ENCODE measurements around the gene CCDC92. TPM values are rescaled to one million over a fixed set of nuclear protein-coding genes. Genes with fewer than 3 reads are reported as not detected.

Gene CCDC92, protein sequence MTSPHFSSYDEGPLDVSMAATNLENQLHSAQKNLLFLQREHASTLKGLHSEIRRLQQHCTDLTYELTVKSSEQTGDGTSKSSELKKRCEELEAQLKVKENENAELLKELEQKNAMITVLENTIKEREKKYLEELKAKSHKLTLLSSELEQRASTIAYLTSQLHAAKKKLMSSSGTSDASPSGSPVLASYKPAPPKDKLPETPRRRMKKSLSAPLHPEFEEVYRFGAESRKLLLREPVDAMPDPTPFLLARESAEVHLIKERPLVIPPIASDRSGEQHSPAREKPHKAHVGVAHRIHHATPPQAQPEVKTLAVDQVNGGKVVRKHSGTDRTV
- 18.7 to 25.3 TPM (median 24.2 TPM) in 5 replicates for total RNA-seq (2022; extraction: Qiagen RNA extraction)

DNA sequence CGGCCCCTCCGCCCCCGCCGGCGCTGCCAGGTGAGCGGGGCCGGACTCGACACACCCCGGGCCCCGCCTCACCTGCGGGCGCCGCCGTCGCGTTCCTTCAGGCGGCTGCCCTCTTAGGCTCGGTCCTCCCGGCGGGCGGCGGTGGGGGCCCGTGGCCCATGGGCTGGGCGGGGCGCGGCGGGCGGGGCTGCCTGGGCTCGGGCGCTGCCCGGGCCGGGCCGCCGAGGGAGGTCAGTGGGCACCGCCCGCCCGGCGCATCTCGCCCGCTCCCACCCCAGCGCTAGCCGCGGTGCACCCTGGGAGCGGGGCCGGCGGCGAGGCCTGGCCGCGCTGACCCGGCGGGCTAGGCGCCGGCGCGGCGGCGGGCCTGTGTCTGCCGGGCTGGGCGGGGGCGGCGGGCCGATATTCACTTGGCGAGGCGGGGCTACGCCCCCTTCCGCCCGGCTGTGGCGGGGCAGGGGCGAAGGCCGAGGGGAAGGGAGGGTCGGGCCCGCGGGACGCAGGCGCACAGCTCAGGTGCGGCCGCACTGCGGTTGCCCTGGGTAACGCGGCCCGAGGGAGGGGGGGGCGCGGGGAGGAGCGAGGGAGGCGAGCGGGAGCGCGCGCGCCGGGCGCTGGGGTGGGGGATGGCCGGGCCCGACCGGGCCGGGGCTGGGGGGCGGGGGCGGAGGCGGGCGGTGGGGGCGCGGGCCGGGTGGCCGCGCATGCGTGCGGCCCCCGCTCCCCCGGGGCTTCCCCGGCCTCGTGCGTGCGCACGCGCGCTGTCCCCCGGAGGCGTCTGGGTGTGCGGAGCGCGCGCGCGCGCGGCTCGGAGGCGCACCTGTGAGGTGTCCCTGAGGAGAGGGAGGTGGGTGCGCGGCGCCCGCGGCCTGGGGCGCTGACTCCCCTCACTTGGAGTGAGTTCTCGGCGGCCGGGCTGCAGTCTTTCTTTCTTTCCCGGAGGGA lies at the start of gene CCDC92, which contains the start of gene ZNF664:
CCDC92 (minus strand) TSS at position 375 of the 945 bp plus-strand sequence. CDS start 28,526 bp downstream, outside the sequence.
ZNF664 (plus strand) TSS at position 759 of the 945 bp plus-strand sequence. CDS start 38,930 bp downstream, outside the sequence.

Other genes starting within 250 kb of the CCDC92 start
- 0.14 to 0.26 TPM (median 0.17 TPM) in 5 replicates for gene DNAH10, start 210.5 kb downstream of the CCDC92 start, total RNA-seq (2022; extraction: Qiagen RNA extraction)
- gene ZNF664, start 384 bp upstream of the CCDC92 start, total RNA-seq (2022; extraction: Qiagen RNA extraction): 53.9 to 68.5 TPM (median 62.0 TPM) in 5 replicates

All from A549 treated with CORT108297 at 1 μM for 4 hours (cell line).